ENCODE results near the gene SMOC1.

SMOC1 gene

GRCh38 chr14:69852531-69853321, 26.5 kb upstream of the SMOC1 start:
- H3K4me3 ChIP-seq (ENCODE audit: low read depth, low read length) = no peak overlapping the region
- TF ChIP-seq, protein P1, sequence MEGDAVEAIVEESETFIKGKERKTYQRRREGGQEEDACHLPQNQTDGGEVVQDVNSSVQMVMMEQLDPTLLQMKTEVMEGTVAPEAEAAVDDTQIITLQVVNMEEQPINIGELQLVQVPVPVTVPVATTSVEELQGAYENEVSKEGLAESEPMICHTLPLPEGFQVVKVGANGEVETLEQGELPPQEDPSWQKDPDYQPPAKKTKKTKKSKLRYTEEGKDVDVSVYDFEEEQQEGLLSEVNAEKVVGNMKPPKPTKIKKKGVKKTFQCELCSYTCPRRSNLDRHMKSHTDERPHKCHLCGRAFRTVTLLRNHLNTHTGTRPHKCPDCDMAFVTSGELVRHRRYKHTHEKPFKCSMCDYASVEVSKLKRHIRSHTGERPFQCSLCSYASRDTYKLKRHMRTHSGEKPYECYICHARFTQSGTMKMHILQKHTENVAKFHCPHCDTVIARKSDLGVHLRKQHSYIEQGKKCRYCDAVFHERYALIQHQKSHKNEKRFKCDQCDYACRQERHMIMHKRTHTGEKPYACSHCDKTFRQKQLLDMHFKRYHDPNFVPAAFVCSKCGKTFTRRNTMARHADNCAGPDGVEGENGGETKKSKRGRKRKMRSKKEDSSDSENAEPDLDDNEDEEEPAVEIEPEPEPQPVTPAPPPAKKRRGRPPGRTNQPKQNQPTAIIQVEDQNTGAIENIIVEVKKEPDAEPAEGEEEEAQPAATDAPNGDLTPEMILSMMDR (IDR thresholded peaks at IDR 0.05; ENCODE audit: low read depth, low read length, missing control alignments) = no peak
- DNase-seq (ENCODE audit: low read depth) = no peak

DNA sequence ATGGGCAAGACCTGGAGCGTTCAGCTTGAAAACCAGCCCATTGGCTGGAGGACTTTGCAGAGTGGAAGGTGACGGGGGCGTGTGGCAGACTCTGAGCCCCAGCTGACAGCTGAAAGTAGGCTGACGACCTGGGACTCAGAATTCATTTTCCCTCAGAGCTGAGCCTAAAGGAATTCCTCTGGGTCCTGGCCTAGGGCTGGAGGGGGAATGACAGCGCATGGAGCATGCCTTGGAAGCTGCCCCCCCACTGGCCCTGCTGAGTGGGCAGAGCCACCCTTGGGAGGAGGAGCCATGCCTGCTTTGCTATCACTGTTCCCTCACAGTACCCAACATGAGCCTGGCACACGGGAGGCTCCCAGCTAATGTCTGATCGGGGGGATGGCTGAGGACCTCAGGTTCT, 25.4 kb upstream of the SMOC1 start:
- H3K4me3 ChIP-seq (ENCODE audit: low read depth, low read length) = no peak overlapping the region
- DNase-seq (ENCODE audit: low read depth) = no peak
- TF ChIP-seq, protein P1 (IDR thresholded peaks at IDR 0.05; ENCODE audit: low read depth, low read length, missing control alignments) = no peak

GRCh38 chr14:69854598-69854997, 24.6 kb upstream of the SMOC1 start:
- H3K4me3 ChIP-seq (ENCODE audit: low read depth, low read length) = no peak overlapping the region
- TF ChIP-seq, protein P1 (IDR thresholded peaks at IDR 0.05; ENCODE audit: low read depth, low read length, missing control alignments) = no peak
- DNase-seq (ENCODE audit: low read depth) = no peak

DNA sequence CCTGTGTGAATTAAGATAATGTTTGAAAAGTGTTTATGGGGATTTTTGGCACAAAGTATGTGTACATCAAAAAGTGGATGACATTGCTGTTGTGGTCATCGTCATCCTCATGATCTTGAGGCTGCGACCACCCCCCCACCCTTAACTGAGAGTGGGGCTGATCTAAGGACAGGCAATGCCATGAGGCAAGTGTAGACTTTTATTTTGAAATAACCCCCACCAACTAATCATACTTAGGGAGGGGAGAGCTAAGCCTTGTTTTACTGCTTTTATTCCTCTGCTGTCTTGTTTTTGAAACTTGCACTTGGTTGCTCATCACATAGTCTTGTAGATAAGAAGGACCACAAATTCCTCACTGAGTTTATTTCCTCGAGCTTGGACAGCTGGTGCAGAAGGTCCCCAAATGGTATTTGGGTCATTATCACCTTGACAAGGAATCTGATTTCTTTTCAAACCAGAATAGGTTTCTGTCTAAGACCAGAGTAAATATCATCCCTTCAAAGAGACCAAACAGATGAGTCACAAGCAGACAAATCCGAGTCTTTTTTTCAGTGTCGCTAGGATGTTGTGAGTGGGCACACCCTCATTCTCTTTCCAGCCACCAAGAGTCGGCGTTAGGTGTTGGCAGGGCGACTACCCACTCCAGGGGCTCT, 23.9 kb upstream of the SMOC1 start:
- TF ChIP-seq, protein P1 (IDR thresholded peaks at IDR 0.05; ENCODE audit: low read depth, low read length, missing control alignments) = no peak
- H3K4me3 ChIP-seq (ENCODE audit: low read depth, low read length) = no peak overlapping the region
- no peak for DNase-seq (ENCODE audit: low read depth)

DNA sequence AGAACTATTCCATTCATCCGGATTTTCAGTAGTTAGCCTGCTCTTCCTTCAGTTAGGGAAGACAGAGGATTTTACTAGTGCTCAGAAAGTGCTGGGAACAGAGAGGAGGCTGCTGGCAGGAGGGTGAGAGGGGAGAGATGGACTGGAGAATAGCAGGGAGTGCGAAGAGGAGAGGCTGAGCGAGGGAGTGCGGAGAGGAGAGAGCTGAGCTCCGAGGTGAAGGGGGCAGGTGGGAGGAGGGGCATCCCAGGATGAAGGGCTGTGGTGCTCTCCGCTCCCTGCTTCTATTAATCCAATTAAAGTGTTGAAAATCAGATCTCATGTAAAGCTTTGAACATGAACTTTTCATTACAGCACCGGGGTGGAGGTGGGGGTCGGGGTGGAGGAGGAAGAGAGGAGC, 20.4 kb upstream of the SMOC1 start:
- TF ChIP-seq, protein P1 (IDR thresholded peaks at IDR 0.05; ENCODE audit: low read depth, low read length, missing control alignments) = no peak
- DNase-seq (ENCODE audit: low read depth) = no peak
- H3K4me3 ChIP-seq (ENCODE audit: low read depth, low read length) = no peak overlapping the region

DNA sequence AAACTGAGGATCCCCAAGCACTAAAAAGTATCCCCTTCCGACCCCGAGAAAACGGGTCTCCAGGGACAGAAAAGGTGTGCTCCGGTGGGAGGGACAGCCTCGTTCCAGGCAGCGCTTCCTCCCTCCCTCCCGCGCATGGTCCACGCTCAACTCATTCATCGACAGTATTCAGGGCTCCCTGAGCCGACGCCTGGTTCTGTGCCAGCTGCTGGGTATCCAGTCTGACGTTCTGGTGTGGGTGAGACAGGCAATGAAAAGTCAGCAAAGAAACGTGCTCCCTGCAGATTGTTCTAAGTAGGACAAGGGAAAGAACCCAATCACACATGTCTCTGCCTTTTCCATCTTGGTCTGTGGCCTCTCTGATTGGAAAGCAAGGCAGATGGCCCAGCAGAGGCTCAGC, 19.6 kb upstream of the SMOC1 start:
- DNase-seq (ENCODE audit: low read depth) = no peak
- TF ChIP-seq, protein P1 (IDR thresholded peaks at IDR 0.05; ENCODE audit: low read depth, low read length, missing control alignments) = no peak
- no peak overlapping the region for H3K4me3 ChIP-seq (ENCODE audit: low read depth, low read length)

Data from GM12864 (cell line).